ENCODE data around the gene ZNF230. TPM values are rescaled to one million over a fixed set of nuclear protein-coding genes. Genes with fewer than 3 reads are reported as not detected.

Gene ZNF230
- total and polyA plus RNA-seq, 8 donors = 0.79 to 2.9 (median 2.0) TPM

DNA sequence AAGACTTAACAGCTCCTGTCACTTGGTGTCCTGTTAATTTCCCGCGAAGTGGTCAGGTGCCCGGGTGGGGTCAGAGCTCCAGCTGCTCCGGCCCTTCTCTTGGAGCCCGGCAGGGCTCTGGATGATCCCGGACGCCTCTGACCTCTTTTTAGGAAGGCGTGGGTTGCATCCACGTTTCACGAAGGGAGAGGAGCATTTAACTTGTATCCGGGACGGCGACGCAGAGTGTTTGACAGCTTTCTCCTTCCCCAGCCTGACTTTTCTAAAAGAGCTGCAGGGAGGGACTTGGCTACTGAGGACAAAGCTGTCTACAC lies 18.1 kb upstream of the ZNF230 start:
- peak overlapping the region; percentile 37 to 63 (median 50) for H3K4me3 ChIP-seq
- no peak overlapping the region for H3K27ac ChIP-seq
- intact Hi-C loops (cut with DNase I) = no loop called here
- 1 to 3% methylated on average over 14 of the region's 14 CpGs for WGBS, 2 donors
- H3K9me3 ChIP-seq = peaks cover 0 to 5% (median 0%) of the 10 kb centered on the region in 4 donors
- H3K4me1 ChIP-seq = peaks cover 0 to 3% (median 0%) of the 10 kb centered on the region in 3 donors
- peak in 1 of 6 donors; percentile 18 for DNase-seq
- H3K36me3 ChIP-seq = peaks cover 0 to 6% (median 0%) of the 10 kb centered on the region in 3 donors
- ATAC-seq = peak; percentile 6 to 56 (median 34)
- FAIRE-seq = no peak
- H3K27me3 ChIP-seq = no peaks in the 10 kb centered on the region
- TF ChIP-seq, protein P1, sequence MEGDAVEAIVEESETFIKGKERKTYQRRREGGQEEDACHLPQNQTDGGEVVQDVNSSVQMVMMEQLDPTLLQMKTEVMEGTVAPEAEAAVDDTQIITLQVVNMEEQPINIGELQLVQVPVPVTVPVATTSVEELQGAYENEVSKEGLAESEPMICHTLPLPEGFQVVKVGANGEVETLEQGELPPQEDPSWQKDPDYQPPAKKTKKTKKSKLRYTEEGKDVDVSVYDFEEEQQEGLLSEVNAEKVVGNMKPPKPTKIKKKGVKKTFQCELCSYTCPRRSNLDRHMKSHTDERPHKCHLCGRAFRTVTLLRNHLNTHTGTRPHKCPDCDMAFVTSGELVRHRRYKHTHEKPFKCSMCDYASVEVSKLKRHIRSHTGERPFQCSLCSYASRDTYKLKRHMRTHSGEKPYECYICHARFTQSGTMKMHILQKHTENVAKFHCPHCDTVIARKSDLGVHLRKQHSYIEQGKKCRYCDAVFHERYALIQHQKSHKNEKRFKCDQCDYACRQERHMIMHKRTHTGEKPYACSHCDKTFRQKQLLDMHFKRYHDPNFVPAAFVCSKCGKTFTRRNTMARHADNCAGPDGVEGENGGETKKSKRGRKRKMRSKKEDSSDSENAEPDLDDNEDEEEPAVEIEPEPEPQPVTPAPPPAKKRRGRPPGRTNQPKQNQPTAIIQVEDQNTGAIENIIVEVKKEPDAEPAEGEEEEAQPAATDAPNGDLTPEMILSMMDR (IDR thresholded peaks at IDR 0.05) = no peak

DNA sequence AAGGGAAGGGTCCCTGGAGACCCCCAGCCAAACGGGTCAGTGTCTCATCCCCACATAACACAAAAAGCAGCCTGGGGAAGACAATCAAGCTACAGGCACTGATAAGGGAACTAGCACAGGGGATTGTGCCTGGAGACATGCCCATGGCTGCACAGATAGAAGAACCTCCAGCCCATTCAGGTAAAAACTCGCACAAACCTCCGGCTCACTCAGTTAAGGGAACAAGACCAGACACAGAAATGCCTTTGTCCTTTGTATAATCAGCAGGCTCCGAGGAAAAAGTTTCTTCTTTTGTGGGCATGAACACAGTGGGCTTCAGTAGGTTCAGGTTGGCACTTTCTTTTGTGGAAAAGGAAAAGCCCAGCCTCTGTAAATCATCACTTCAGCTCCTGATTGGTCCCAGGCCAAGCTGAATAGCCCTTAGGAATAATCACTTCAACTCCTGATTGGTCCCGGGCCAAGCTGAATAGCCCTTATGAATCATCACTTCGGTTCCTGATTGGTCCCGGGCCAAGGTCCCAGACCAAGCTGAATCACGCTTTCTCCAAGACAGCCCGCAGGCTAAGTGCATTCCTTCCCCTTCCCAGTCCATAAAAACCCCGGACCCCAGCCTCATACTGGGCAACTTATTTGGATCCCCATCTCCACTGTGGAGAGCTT lies 5.0 kb upstream of the ZNF230 start:
- no peak for ATAC-seq
- 88 to 91% methylated on average over 10 of the region's 10 CpGs for WGBS, 2 donors
- peaks cover 0 to 27% (median 15%) of the 10 kb centered on the region in 3 donors for H3K36me3 ChIP-seq
- TF ChIP-seq, protein P1 (IDR thresholded peaks at IDR 0.05) = no peak
- H3K27me3 ChIP-seq = no peaks in the 10 kb centered on the region
- H3K4me3 ChIP-seq = no peak overlapping the region
- H3K27ac ChIP-seq = no peak overlapping the region
- FAIRE-seq = no peak
- intact Hi-C loops (cut with DNase I) = no loop called here
- no peak for DNase-seq
- H3K9me3 ChIP-seq = no peaks in the 10 kb centered on the region
- H3K4me1 ChIP-seq = peaks cover 0 to 3% (median 0%) of the 10 kb centered on the region in 3 donors

DNA sequence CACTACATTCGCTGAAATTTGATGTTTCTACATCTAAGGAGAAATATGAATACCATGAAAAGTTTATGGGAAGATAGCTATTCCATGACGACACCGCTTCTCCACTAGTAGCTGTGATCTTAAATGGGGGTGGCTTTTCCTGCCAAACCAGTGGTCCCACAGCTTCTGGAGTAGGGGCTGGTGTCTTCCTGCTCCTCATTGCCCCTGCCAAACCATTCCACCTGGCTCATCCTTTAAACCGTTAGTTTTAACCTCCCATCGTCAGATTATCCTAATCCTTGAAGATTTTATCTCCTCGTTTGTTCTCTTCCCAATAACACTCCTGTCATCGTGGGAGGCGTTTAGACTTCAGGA lies 568 bp upstream of the ZNF230 start:
- intact Hi-C loops (cut with DNase I) = no loop called here
- ATAC-seq (no peak), DNase-seq (no peak), FAIRE-seq (no peak)
- TF ChIP-seq, protein P1 (IDR thresholded peaks at IDR 0.05) = no peak
- peaks cover 0 to 11% (median 0%) of the 10 kb centered on the region in 3 donors for H3K4me1 ChIP-seq
- WGBS, 2 donors = 7 to 11% methylated on average over 8 of the region's 8 CpGs
- H3K9me3 ChIP-seq = no peaks in the 10 kb centered on the region
- H3K36me3 ChIP-seq = peaks cover 0 to 1% (median 0%) of the 10 kb centered on the region in 3 donors
- H3K27me3 ChIP-seq = no peaks in the 10 kb centered on the region
- H3K27ac ChIP-seq = peak overlapping the region in 2 of 4 donors; percentile 43 to 60
- H3K4me3 ChIP-seq = peak overlapping the region; percentile 31 to 74 (median 58)

DNA sequence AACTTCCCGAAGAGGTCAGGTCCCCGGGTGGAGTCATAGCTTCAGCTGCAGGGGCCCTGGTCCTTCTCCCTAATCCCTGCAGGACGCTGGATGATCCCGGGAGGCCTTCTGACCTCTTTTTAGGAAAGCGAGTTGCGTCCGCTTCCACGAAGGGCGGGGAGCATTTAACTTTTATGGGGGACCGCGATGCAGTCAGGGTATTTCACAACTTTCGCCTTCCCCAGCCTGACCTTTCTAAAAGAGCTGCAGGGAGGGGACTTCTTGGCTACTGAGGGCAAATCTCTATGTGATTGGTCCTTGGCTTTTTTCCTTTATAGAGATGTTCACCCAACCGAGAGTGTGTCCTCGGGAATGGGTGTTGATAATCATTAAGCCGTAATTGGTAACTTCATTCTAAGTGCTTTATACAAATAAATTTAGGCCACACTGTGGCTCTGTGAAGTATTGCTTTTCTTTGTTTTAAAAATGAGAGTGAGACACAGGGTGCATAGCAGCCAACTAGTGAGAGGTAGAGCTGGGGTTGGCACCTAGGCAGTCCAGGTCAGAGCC lies 778 bp downstream of the ZNF230 start:
- ATAC-seq = peak; percentile 4 to 22 (median 9)
- intact Hi-C loops (cut with DNase I) = no loop called here
- DNase-seq = peak in 1 of 6 donors; percentile 19
- peak overlapping the region; percentile 31 to 74 (median 58) for H3K4me3 ChIP-seq
- H3K4me1 ChIP-seq = peaks cover 0 to 11% (median 0%) of the 10 kb centered on the region in 3 donors
- 2% methylated on average over 15 of the region's 15 CpGs for WGBS, 2 donors
- H3K9me3 ChIP-seq = no peaks in the 10 kb centered on the region
- no peaks in the 10 kb centered on the region for H3K27me3 ChIP-seq
- peak overlapping the region in 1 of 4 donors; percentile 43 for H3K27ac ChIP-seq
- FAIRE-seq = no peak
- H3K36me3 ChIP-seq = peaks cover 0 to 15% (median 0%) of the 10 kb centered on the region in 3 donors
- TF ChIP-seq, protein P1 (IDR thresholded peaks at IDR 0.05) = no peak

DNA sequence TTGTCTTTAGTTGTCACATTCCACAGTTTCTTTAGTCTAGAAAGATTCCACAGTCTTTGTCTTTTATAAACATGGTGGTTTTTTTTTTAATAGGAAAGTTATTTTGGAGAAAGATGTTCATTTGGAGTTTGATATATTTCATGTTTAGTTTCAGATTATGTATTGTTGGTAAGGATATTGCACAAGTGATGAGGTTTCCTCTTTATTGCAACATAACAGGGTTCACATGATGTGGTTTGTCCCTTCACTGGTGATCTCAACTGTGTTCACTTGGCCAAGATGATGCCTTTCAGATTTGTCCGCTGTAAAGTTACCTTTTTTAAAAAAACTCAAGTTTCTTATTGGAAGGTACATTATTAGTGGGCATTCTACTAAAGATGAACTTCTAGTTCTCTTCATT lies 3.2 kb downstream of the ZNF230 start:
- WGBS, 2 donors = 97% methylated on average over 1 of the region's 1 CpG
- H3K27me3 ChIP-seq = no peaks in the 10 kb centered on the region
- DNase-seq = no peak
- intact Hi-C loops (cut with DNase I) = no loop called here
- H3K4me1 ChIP-seq = peaks cover 0 to 11% (median 0%) of the 10 kb centered on the region in 3 donors
- ATAC-seq = no peak
- no peak for FAIRE-seq
- H3K27ac ChIP-seq = no peak overlapping the region
- TF ChIP-seq, protein P1 (IDR thresholded peaks at IDR 0.05) = no peak
- H3K36me3 ChIP-seq = peaks cover 16 to 39% (median 23%) of the 10 kb centered on the region in 3 donors
- H3K9me3 ChIP-seq = peaks cover 0 to 8% (median 0%) of the 10 kb centered on the region in 4 donors
- H3K4me3 ChIP-seq = no peak overlapping the region
